Measurements from ENCODE around the gene BNIPL. TPM values are rescaled to one million over a fixed set of nuclear protein-coding genes. Genes with fewer than 3 reads are reported as not detected.
A peak's percentile ranks its signal among the peaks of the same experiment; 100 is the strongest.

BNIPL gene
- total RNA-seq, 1 experiment from 2014 or later: 1.2 TPM

GRCh38 chr1:151069103-151069486, 32.7 kb downstream of the BNIPL start:
- no peak for DNase-seq
- Histone ChIP-seq H3K23me2 (ENCODE audit: insufficient read length, low read depth, low read length, poor library complexity, severe bottlenecking) (no peaks in the 10 kb centered on the region), H2BK20ac (ENCODE audit: low read depth, low read length, poor library complexity, severe bottlenecking) (no peak overlapping the region), H2BK15ac (ENCODE audit: low read depth, low read length) (no peak overlapping the region), H2BK5ac (ENCODE audit: insufficient read length, low read length) (no peak overlapping the region), H3K18ac (ENCODE audit: insufficient read length, low read depth, low read length) (no peak overlapping the region), H2AFZ (ENCODE audit: low read length) (no peak overlapping the region), H3K79me2 (ENCODE audit: insufficient read depth, low read length) (peaks cover 3% of the 10 kb centered on the region; the same call in 1 of the 2 replicates), H2BK12ac (ENCODE audit: insufficient read length, low read depth, low read length) (no peak overlapping the region), H3K79me1 (ENCODE audit: insufficient read depth, low read depth, low read length, poor library complexity, severe bottlenecking) (no peaks in the 10 kb centered on the region), H3T11ph (ENCODE audit: low read length) (no peak overlapping the region), H3K4ac (ENCODE audit: low read depth, low read length) (no peak overlapping the region), H3K4me2 (ENCODE audit: insufficient read depth, insufficient read length, low read length) (no peak overlapping the region), H3K9ac (ENCODE audit: extremely low read depth, insufficient read length, low read length) (no peak overlapping the region), H3K27me3 (ENCODE audit: insufficient read depth, low read length) (no peaks in the 10 kb centered on the region), H2BK120ac (ENCODE audit: low read depth, low read length, poor library complexity, severe bottlenecking) (no peak overlapping the region), H4K8ac (replicated peaks; ENCODE audit: insufficient read length, low read depth, low read length) (no peak overlapping the region), H4K91ac (ENCODE audit: insufficient read length, low read depth, low read length) (no peak overlapping the region), H3K14ac (ENCODE audit: insufficient read depth, low read length) (no peak overlapping the region), H3K56ac (ENCODE audit: insufficient read length, low read depth, low read length) (no peak overlapping the region), H3K9me3 (ENCODE audit: control insufficient read depth, low read depth, low read length) (no peaks in the 10 kb centered on the region), H2AK5ac (ENCODE audit: insufficient read length, low read length) (no peak overlapping the region), H3K27ac (ENCODE audit: insufficient read length, low read depth, low read length) (no peak overlapping the region), H3K4me1 (ENCODE audit: insufficient read depth, low read length) (no peaks in the 10 kb centered on the region), H4K20me1 (ENCODE audit: control insufficient read depth, insufficient read depth, insufficient read length) (no peaks in the 10 kb centered on the region), H3K23ac (ENCODE audit: insufficient read length, low read depth, low read length) (no peak overlapping the region), H4K5ac (ENCODE audit: insufficient read length, low read depth, low read length) (no peak overlapping the region)
- WGBS (ENCODE audit: extremely low coverage, insufficient read length, low lambda C conversion rate): no CpG with 5 or more reads among the region's 5 CpGs
- TF ChIP-seq, protein P1, sequence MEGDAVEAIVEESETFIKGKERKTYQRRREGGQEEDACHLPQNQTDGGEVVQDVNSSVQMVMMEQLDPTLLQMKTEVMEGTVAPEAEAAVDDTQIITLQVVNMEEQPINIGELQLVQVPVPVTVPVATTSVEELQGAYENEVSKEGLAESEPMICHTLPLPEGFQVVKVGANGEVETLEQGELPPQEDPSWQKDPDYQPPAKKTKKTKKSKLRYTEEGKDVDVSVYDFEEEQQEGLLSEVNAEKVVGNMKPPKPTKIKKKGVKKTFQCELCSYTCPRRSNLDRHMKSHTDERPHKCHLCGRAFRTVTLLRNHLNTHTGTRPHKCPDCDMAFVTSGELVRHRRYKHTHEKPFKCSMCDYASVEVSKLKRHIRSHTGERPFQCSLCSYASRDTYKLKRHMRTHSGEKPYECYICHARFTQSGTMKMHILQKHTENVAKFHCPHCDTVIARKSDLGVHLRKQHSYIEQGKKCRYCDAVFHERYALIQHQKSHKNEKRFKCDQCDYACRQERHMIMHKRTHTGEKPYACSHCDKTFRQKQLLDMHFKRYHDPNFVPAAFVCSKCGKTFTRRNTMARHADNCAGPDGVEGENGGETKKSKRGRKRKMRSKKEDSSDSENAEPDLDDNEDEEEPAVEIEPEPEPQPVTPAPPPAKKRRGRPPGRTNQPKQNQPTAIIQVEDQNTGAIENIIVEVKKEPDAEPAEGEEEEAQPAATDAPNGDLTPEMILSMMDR (conservative IDR thresholded peaks at IDR 0.05): no peak
- no peaks in the 10 kb centered on the region for H3K9me3 Mint-ChIP-seq
- peak overlapping the region in 2 of 3 experiments; percentile 34 to 82; a peak in 1 of 7 replicates for H3K27ac Mint-ChIP-seq
- peaks cover 13 to 22% (median 20%) of the 10 kb centered on the region in 3 experiments; a peak in 5 of 7 replicates for H3K36me3 Mint-ChIP-seq (ENCODE audit: insufficient read depth in 1 of 3, low read depth in 3 of 3)
- H3K4me1 Mint-ChIP-seq: peaks cover 16 to 18% of the 10 kb centered on the region in 2 experiments
- peak overlapping the region; percentile 97 to 98; a peak in 4 of 5 replicates for H3K4me3 Mint-ChIP-seq
- no peaks in the 10 kb centered on the region for H3K27me3 Mint-ChIP-seq (ENCODE audit: low read depth)

Measured in H9 (cell line).